K562 (cell line): ENCODE results near the gene LACTB. TPM values are rescaled to one million over a fixed set of nuclear protein-coding genes. Genes with fewer than 3 reads are reported as not detected.
A peak's percentile ranks its signal among the peaks of the same experiment; 100 is the strongest.

Experiments
- CBX1 ChIP-seq: sonication (generic); IDR thresholded peaks from 2 replicates; pipeline ENCODE4 v1.6.1; 2016; ENCODE audit warnings: antibody characterized with exemption, low read depth, mild to moderate bottlenecking
- CTCFL ChIP-seq: IDR thresholded peaks from 2 replicates; pipeline ENCODE4 v1.6.1; 2011; ENCODE audit warnings: borderline replicate concordance, low read depth, mild to moderate bottlenecking, moderate library complexity, low read length; ENCODE audit not compliant: insufficient read depth, poor library complexity, severe bottlenecking
- CUX1 ChIP-seq: fragments of 200-800 bp; sonication (Bioruptor generic); IDR thresholded peaks from 2 replicates; pipeline ENCODE4 v1.6.1; 2016; ENCODE audit warnings: missing genetic modification characterization, missing compliant biosample characterization
- DMBX1 ChIP-seq: fragments of 250-450 bp; sonication (Bioruptor Pico); IDR thresholded peaks from 2 replicates; pipeline ENCODE4 v1.8.0; 2022; ENCODE audit warnings: inconsistent platforms, mild to moderate bottlenecking, moderate library complexity, borderline replicate concordance
- DPF2 ChIP-seq: fragments of 450-650 bp; IDR thresholded peaks from 2 replicates; pipeline ENCODE4 v1.6.1; 2016
- E2F5 ChIP-seq: sonication (generic); formaldehyde crosslinking; IDR thresholded peaks from 2 replicates; pipeline ENCODE4 v1.8.0; 2022; ENCODE audit warnings: mild to moderate bottlenecking, missing genetic modification reagents
- HDAC1 ChIP-seq, 2 experiments: fragments of 450-650 bp; IDR thresholded peaks; 2 replicates each; pipeline ENCODE4 v1.6.1; 2016 to 2017; ENCODE audit warnings: inconsistent platforms in 1 of 2, mild to moderate bottlenecking in 1 of 2, moderate library complexity in 1 of 2
- HNRNPUL1 ChIP-seq: fragments of 200-400 bp; formaldehyde crosslinking; IDR thresholded peaks from 2 replicates; pipeline ENCODE4 v1.6.1; 2017; ENCODE audit warnings: low read length
- KDM1A ChIP-seq, 2 experiments: fragments of 450-650 bp; IDR thresholded peaks; 2 replicates each; pipeline ENCODE4 v1.6.1; 2016; ENCODE audit warnings: mild to moderate bottlenecking in 2 of 2
- MYC ChIP-seq, 2 experiments: fragments of 250-450 bp in 1 of 2; sonication (Bioruptor Pico) in 1 of 2; IDR thresholded peaks; 2 replicates each; pipeline versions ENCODE4 v1.5.1 to v1.6.1; 2012 to 2021; ENCODE audit warnings: low read depth in 2 of 2, borderline replicate concordance in 1 of 2, improper control_type of control experiment in 1 of 2, low read length in 1 of 2, mild to moderate bottlenecking in 1 of 2, moderate library complexity in 1 of 2
- NELFE ChIP-seq: IDR thresholded peaks from 2 replicates; pipeline ENCODE4 v1.6.1; 2011; ENCODE audit warnings: mild to moderate bottlenecking; ENCODE audit not compliant: insufficient read depth, insufficient read length
- SAP30 ChIP-seq: fragments of 200-600 bp; sonication (generic); IDR thresholded peaks from 2 replicates; pipeline ENCODE4 v1.6.1; 2012; ENCODE audit warnings: borderline replicate concordance, low read depth, mild to moderate bottlenecking, moderate library complexity, low read length, control low read depth, inconsistent platforms; ENCODE audit not compliant: insufficient read depth, poor library complexity, severe bottlenecking
- TAF9B ChIP-seq: fragments of 450-650 bp; IDR thresholded peaks from 2 replicates; pipeline ENCODE4 v1.6.1; 2018; ENCODE audit warnings: mild to moderate bottlenecking; ENCODE audit not compliant: partially characterized antibody
- ZKSCAN8 ChIP-seq: fragments of 200-800 bp; sonication (Bioruptor generic); IDR thresholded peaks from 2 replicates; pipeline ENCODE4 v1.6.1; 2016; ENCODE audit warnings: missing genetic modification characterization, missing compliant biosample characterization
- ZNF395 ChIP-seq: fragments of 200-800 bp; sonication (Bioruptor generic); IDR thresholded peaks from 2 replicates; pipeline ENCODE4 v1.6.1; 2017; ENCODE audit warnings: missing genetic modification characterization, missing compliant biosample characterization
- ZNF740 ChIP-seq, 3 experiments: fragments of 200-800 bp in 1 of 3; sonication (Bioruptor generic) in 1 of 3; sonication (generic) in 1 of 3; formaldehyde crosslinking in 1 of 3; IDR thresholded peaks; 2 replicates each; pipeline versions ENCODE4 v1.6.1 to v1.8.0; 2016 to 2022; ENCODE audit warnings: mild to moderate bottlenecking in 2 of 3, missing compliant biosample characterization in 2 of 3, missing genetic modification characterization in 2 of 3, missing genetic modification reagents in 1 of 3
- polyA plus RNA-seq, 8 experiments: library from polyadenylated mRNA; depleted of rRNA in 4 of 8; stranded (reverse) in 5 of 8; unstranded in 3 of 8; fragments of >200 nt; fragmentation: Nextera tagmentation in 2 of 8; fragmentation: Illumina TruSeq in 1 of 8; extraction: Ambion mirVana in 2 of 8; extraction: Trizol in 1 of 8; gene quantifications; 2 replicates each; pipeline versions ENCODE4 v1.2.1 to v1.2.3, GENCODE V29; 2011 to 2014; ENCODE audit warnings: inconsistent platforms in 1 of 8, missing spikeins in 1 of 8
- total RNA-seq, 7 experiments: library from RNA; depleted of rRNA in 6 of 7; stranded (reverse); fragments of >200 nt in 6 of 7; fragmentation: Illumina TruSeq in 2 of 7; extraction: Trizol in 2 of 7; gene quantifications; 2 replicates each; pipeline versions ENCODE4 v1.2.1 to v1.2.3, GENCODE V29; 2011 to 2021; ENCODE audit warnings: low replicate concordance in 1 of 7

Gene LACTB
- total and polyA plus RNA-seq, 9 of the 15 experiments (the other 6 are each of a cell fraction or from before 2014, with no cell fraction given) = 3.1 to 15.5 (median 9.8) TPM

- TF ChIP-seq CUX1 (CRISPR knock-in tag) (no peak), HNRNPUL1 (no peak), CTCFL (no peak), ZNF740 (CRISPR knock-in tag; IDR thresholded peaks at IDR 0.05) (no peak), ZNF740 (tag; IDR thresholded peaks at IDR 0.05) (no peak), MYC (IDR thresholded peaks at IDR 0.05; ENCODE audit: low read depth, low read length) (no peak), MYC (CRISPR knock-in tag; IDR thresholded peaks at IDR 0.05; ENCODE audit: borderline replicate concordance, low read depth) (no peak), ZNF395 (peak; percentile 86), KDM1A (IDR thresholded peaks at IDR 0.05) (peak; percentile 92 to 95), TAF9B (peak; percentile 98), ZKSCAN8 (no peak), CBX1 (no peak), E2F5 (CRISPR knock-in tag) (no peak), NELFE (no peak), DPF2 (peak; percentile 86), SAP30 (no peak), HDAC1 (IDR thresholded peaks at IDR 0.05) (peak; percentile 37 to 87; a peak in 2 of 4 replicates), DMBX1 (CRISPR knock-in tag) (peak; percentile 49; the same call in 1 of the 2 replicates)
These were observed 11.7 kb upstream of the LACTB start (continued) for GRCh38 chr15:63109920-63110319.
